Nephron (organoid): ENCODE results near the gene BCL2L2.
A peak's percentile ranks its signal among the peaks of the same experiment; 100 is the strongest.

Experiments
- H3K27ac Mint-ChIP-seq, 3 experiments: 2 replicates each; pipeline ENCODE4 v1.8.0; 2020; ENCODE audit warnings: mixed read lengths in 3 of 3, mild to moderate bottlenecking in 2 of 3, moderate library complexity in 1 of 3
- H3K27me3 Mint-ChIP-seq: 2 replicates; pipeline ENCODE4 v1.8.0; 2021; ENCODE audit warnings: low read depth, mild to moderate bottlenecking, moderate library complexity, mixed read lengths
- H3K36me3 Mint-ChIP-seq: 2 replicates; pipeline ENCODE4 v1.8.0; 2020; ENCODE audit warnings: low read depth, mixed read lengths
- H3K4me1 Mint-ChIP-seq: 2 replicates; pipeline ENCODE4 v1.8.0; 2020; ENCODE audit warnings: mixed read lengths
- H3K4me3 Mint-ChIP-seq, 3 experiments: 2 replicates each; pipeline ENCODE4 v1.8.0; 2020; ENCODE audit warnings: mild to moderate bottlenecking in 3 of 3, mixed read lengths in 3 of 3, moderate library complexity in 2 of 3
- H3K9me3 Mint-ChIP-seq: 2 replicates; pipeline ENCODE4 v1.8.0; 2020; ENCODE audit warnings: mixed read lengths
- CTCF ChIP-seq, 3 experiments: fragments of 200-600 bp; sonication (generic); IDR thresholded peaks; one replicate each; pipeline ENCODE4 v1.5.0; 2021; ENCODE audit warnings: antibody characterized with exemption in 3 of 3; ENCODE audit not compliant: unreplicated experiment in 3 of 3

BCL2L2 gene

GRCh38 chr14:23326491-23327332 is 20.1 kb downstream of the BCL2L2 start:
- Mint-ChIP-seq H3K4me3 (peak overlapping the region in 1 of 3 experiments; percentile 61), H3K36me3 (peaks cover 40% of the 10 kb centered on the region), H3K27ac (peak overlapping the region; percentile 20 to 68 (median 21)), H3K27me3 (no peaks in the 10 kb centered on the region), H3K4me1 (peaks cover 22% of the 10 kb centered on the region), H3K9me3 (no peaks in the 10 kb centered on the region)
- TF ChIP-seq CTCF (IDR thresholded peaks at IDR 0.05; ENCODE audit: unreplicated experiment in 3 of 3) = no peak

- Mint-ChIP-seq H3K4me1 (peaks cover 12% of the 10 kb centered on the region), H3K4me3 (peak overlapping the region in 1 of 3 experiments; percentile 53), H3K9me3 (no peaks in the 10 kb centered on the region), H3K36me3 (peaks cover 27% of the 10 kb centered on the region), H3K27me3 (no peaks in the 10 kb centered on the region), H3K27ac (peak overlapping the region; percentile 21 to 73 (median 73))
- peak; percentile 86 to 93 (median 89) for TF ChIP-seq CTCF (IDR thresholded peaks at IDR 0.05; ENCODE audit: unreplicated experiment in 3 of 3)
Observed at GRCh38 chr14:23327947-23328744, 21.5 kb downstream of the BCL2L2 start.

GRCh38 chr14:23335623-23336022 is 29.0 kb downstream of the BCL2L2 start:
- Mint-ChIP-seq H3K27ac (no peak overlapping the region), H3K9me3 (peaks cover 9% of the 10 kb centered on the region), H3K4me3 (no peak overlapping the region), H3K4me1 (no peaks in the 10 kb centered on the region), H3K36me3 (no peaks in the 10 kb centered on the region), H3K27me3 (peaks cover 11% of the 10 kb centered on the region)
- no peak for TF ChIP-seq CTCF (IDR thresholded peaks at IDR 0.05; ENCODE audit: unreplicated experiment in 3 of 3)

- peaks cover 14% of the 10 kb centered on the region for H3K27me3 Mint-ChIP-seq
- no peaks in the 10 kb centered on the region for H3K4me1 Mint-ChIP-seq
- no peak overlapping the region for H3K4me3 Mint-ChIP-seq
- H3K36me3 Mint-ChIP-seq = no peaks in the 10 kb centered on the region
- H3K9me3 Mint-ChIP-seq = peaks cover 9% of the 10 kb centered on the region
- no peak for TF ChIP-seq CTCF (IDR thresholded peaks at IDR 0.05; ENCODE audit: unreplicated experiment in 3 of 3)
- no peak overlapping the region for H3K27ac Mint-ChIP-seq
Observed at GRCh38 chr14:23339506-23340268, 33.1 kb downstream of the BCL2L2 start.

- H3K4me3 Mint-ChIP-seq = no peak overlapping the region
Observed at GRCh38 chr14:23344481-23344880, 37.8 kb downstream of the BCL2L2 start.

More at GRCh38 chr14:23344481-23344880, 37.8 kb downstream of the BCL2L2 start:
- TF ChIP-seq CTCF (IDR thresholded peaks at IDR 0.05; ENCODE audit: unreplicated experiment in 3 of 3) = no peak
- Mint-ChIP-seq H3K9me3 (peaks cover 6% of the 10 kb centered on the region), H3K27ac (no peak overlapping the region), H3K4me1 (peaks cover 5% of the 10 kb centered on the region), H3K36me3 (no peaks in the 10 kb centered on the region), H3K27me3 (peaks cover 5% of the 10 kb centered on the region)
